HepG2 (cell line): ENCODE measurements around the gene IFT88. TPM values are rescaled to one million over a fixed set of nuclear protein-coding genes. Genes with fewer than 3 reads are reported as not detected.
A peak's percentile ranks its signal among the peaks of the same experiment; 100 is the strongest.

Experiments used
- ARNTL ChIP-seq: sonication (generic); formaldehyde crosslinking; IDR thresholded peaks from 2 replicates; pipeline ENCODE4 v1.4.0; 2020; ENCODE audit warnings: mild to moderate bottlenecking, missing genetic modification reagents
- ATF7-NPFF ChIP-seq: sonication (generic); formaldehyde crosslinking; IDR thresholded peaks from 2 replicates; pipeline ENCODE4 v1.8.1; 2023; ENCODE audit warnings: mild to moderate bottlenecking, low read depth, missing genetic modification reagents, moderate library complexity
- ETV5 ChIP-seq: IDR thresholded peaks from 2 replicates; pipeline ENCODE4 v1.6.1; 2018; ENCODE audit warnings: missing biosample characterization, missing genetic modification reagents, inconsistent platforms, borderline replicate concordance
- GABPA ChIP-seq, 2 experiments: IDR thresholded peaks; 2 replicates each; pipeline ENCODE4 v1.6.1; 2011 to 2016; ENCODE audit warnings: low read depth in 2 of 2, low read length in 1 of 2, missing biosample characterization in 1 of 2, missing genetic modification characterization in 1 of 2
- GABPB1 ChIP-seq: IDR thresholded peaks from 2 replicates; pipeline ENCODE4 v1.6.1; 2016; ENCODE audit warnings: mild to moderate bottlenecking, missing genetic modification reagents, moderate library complexity, missing compliant biosample characterization
- HES4 ChIP-seq: sonication (generic); formaldehyde crosslinking; IDR thresholded peaks from 2 replicates; pipeline ENCODE4 v1.9.0; 2021; ENCODE audit warnings: mild to moderate bottlenecking, missing genetic modification reagents, borderline replicate concordance
- HNRNPLL ChIP-seq: fragments of 200-400 bp; formaldehyde crosslinking; IDR thresholded peaks from 2 replicates; pipeline ENCODE4 v1.6.1; 2017; ENCODE audit warnings: mild to moderate bottlenecking, low read depth, low read length; ENCODE audit not compliant: poor library complexity, severe bottlenecking
- HOXA3 ChIP-seq: sonication (generic); formaldehyde crosslinking; IDR thresholded peaks from 2 replicates; pipeline ENCODE4 v1.5.0; 2020; ENCODE audit warnings: missing genetic modification reagents
- MED1 ChIP-seq: sonication (generic); formaldehyde crosslinking; IDR thresholded peaks from 2 replicates; pipeline ENCODE4 v1.4.0; 2020; ENCODE audit warnings: missing genetic modification reagents
- MEIS2 ChIP-seq: sonication (generic); formaldehyde crosslinking; IDR thresholded peaks from 2 replicates; pipeline ENCODE4 v1.9.0; 2021; ENCODE audit warnings: mild to moderate bottlenecking, missing genetic modification reagents
- POLR2A ChIP-seq, 2 experiments: IDR thresholded peaks; 2 replicates each; pipeline ENCODE4 v1.6.1; 2011; ENCODE audit warnings: low read depth in 2 of 2, low read length in 2 of 2, mild to moderate bottlenecking in 1 of 2, moderate library complexity in 1 of 2; ENCODE audit not compliant: insufficient read depth in 1 of 2
- RBFOX2 ChIP-seq: fragments of 200-400 bp; formaldehyde crosslinking; IDR thresholded peaks from 2 replicates; pipeline ENCODE4 v1.6.1; 2017; ENCODE audit warnings: low read depth, mild to moderate bottlenecking, low read length
- TEAD2 ChIP-seq: sonication (generic); formaldehyde crosslinking; IDR thresholded peaks from 2 replicates; pipeline ENCODE4 v1.9.0; 2021; ENCODE audit warnings: missing genetic modification reagents
- UBTF ChIP-seq: sonication (generic); formaldehyde crosslinking; IDR thresholded peaks from 2 replicates; pipeline ENCODE4 v1.4.0; 2020; ENCODE audit warnings: mild to moderate bottlenecking, missing genetic modification reagents
- YY1 ChIP-seq: IDR thresholded peaks from 2 replicates; pipeline ENCODE4 v1.6.1; 2011; ENCODE audit warnings: low read length, low read depth, moderate library complexity, mild to moderate bottlenecking; ENCODE audit not compliant: insufficient read depth, insufficient replicate concordance
- ZFX ChIP-seq: sonication (generic); formaldehyde crosslinking; IDR thresholded peaks from 2 replicates; pipeline ENCODE4 v1.4.0; 2020; ENCODE audit warnings: mild to moderate bottlenecking, low read depth, missing genetic modification reagents, moderate library complexity
- ZFY ChIP-seq: sonication (generic); formaldehyde crosslinking; IDR thresholded peaks from 2 replicates; pipeline ENCODE4 v1.4.0; 2020; ENCODE audit warnings: missing genetic modification reagents
- ZNF20 ChIP-seq: sonication (generic); formaldehyde crosslinking; IDR thresholded peaks from 2 replicates; pipeline ENCODE4 v1.4.0; 2020; ENCODE audit warnings: mild to moderate bottlenecking, moderate library complexity, missing genetic modification reagents
- ZNF574 ChIP-seq: sonication (generic); formaldehyde crosslinking; IDR thresholded peaks from 2 replicates; pipeline ENCODE4 v1.4.0; 2020; ENCODE audit warnings: missing genetic modification reagents
- ZNF709 ChIP-seq: sonication (generic); formaldehyde crosslinking; IDR thresholded peaks from 2 replicates; pipeline ENCODE4 v1.5.0; 2020; ENCODE audit warnings: mild to moderate bottlenecking, missing genetic modification reagents
- ZNF75D ChIP-seq: sonication (generic); formaldehyde crosslinking; IDR thresholded peaks from 2 replicates; pipeline ENCODE4 v1.8.1; 2023; ENCODE audit warnings: missing genetic modification reagents, mild to moderate bottlenecking, borderline replicate concordance
- ZSCAN12 ChIP-seq: sonication (generic); formaldehyde crosslinking; IDR thresholded peaks from 2 replicates; pipeline ENCODE4 v1.9.0; 2021; ENCODE audit warnings: mild to moderate bottlenecking, missing genetic modification reagents
- polyA plus RNA-seq, 8 experiments: library from polyadenylated mRNA; depleted of rRNA in 3 of 8; stranded (reverse) in 7 of 8; unstranded in 1 of 8; fragments of >200 nt; fragmentation: Illumina TruSeq in 4 of 8; extraction: Trizol in 4 of 8; gene quantifications; 2 replicates each; pipeline versions ENCODE4 v1.2.1 to v1.2.3, GENCODE V29; 2011 to 2016; ENCODE audit warnings: low read depth in 4 of 8, missing spikeins in 1 of 8, mixed read lengths in 1 of 8; ENCODE audit not compliant: insufficient read depth in 1 of 8
- total RNA-seq, 5 experiments: library from RNA; depleted of rRNA; stranded (reverse); fragments of >200 nt; fragmentation: Illumina TruSeq; extraction: Trizol; gene quantifications; 2 replicates each; pipeline ENCODE4 v1.2.3, GENCODE V29; 2016; ENCODE audit warnings: low read depth in 1 of 5
- TF ChIP-seq, protein P1 (sequence below): sonication (generic); formaldehyde crosslinking; IDR thresholded peaks from 2 replicates; pipeline ENCODE4 v1.9.0; 2021; ENCODE audit warnings: missing genetic modification reagents, mild to moderate bottlenecking, borderline replicate concordance

The IFT88 gene
- total and polyA plus RNA-seq, 2 of the 13 experiments (the other 11 are each of a cell fraction or from before 2014, with no cell fraction given) = 8.4 to 19.9 TPM

DNA sequence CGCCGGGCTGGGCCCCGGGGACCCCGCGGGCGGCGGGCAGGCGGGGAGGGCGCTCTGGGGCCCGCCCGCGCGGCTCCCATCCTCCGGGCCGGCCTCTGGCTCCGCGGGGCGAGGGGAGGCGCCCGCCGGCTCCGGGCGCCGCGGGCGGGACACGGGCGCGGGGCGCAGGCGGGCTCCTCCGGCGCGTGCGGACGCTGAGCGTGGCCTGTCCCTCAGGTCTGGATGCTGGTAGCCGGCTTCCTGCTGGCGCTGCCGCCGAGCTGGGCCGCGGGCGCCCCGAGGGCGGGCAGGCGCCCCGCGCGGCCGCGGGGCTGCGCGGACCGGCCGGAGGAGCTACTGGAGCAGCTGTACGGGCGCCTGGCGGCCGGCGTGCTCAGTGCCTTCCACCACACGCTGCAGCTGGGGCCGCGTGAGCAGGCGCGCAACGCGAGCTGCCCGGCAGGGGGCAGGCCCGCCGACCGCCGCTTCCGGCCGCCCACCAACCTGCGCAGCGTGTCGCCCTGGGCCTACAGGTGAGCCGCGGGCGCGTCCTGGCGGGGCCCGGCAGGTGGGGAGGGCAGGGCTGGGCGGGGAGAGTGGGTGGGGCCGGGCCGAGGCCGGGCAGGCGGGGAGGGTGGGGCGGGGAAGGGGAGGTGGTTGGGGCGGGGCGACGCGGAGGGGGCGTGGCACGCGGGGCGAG lies 137.0 kb downstream of the IFT88 start (continued):
- TF ChIP-seq UBTF (CRISPR knock-in tag) (peak; percentile 20; the same call in 1 of the 2 replicates), ARNTL (CRISPR knock-in tag) (no peak), ZNF709 (peak; percentile 53; the same call in 1 of the 2 replicates), ZFY (CRISPR knock-in tag) (peak; percentile 53), GABPB1 (CRISPR knock-in tag) (peak; percentile 81), ATF7-NPFF (CRISPR knock-in tag) (peak; percentile 68; the same call in 1 of the 2 replicates), RBFOX2 (0 out of 2 replicates have a peak, but pooled peaks have one; percentile 54), HES4 (peak; percentile 84), ZNF75D (CRISPR knock-in tag) (no peak), HOXA3 (CRISPR knock-in tag) (peak; percentile 59), TEAD2 (no peak), ETV5 (peak; percentile 81), ZNF20 (CRISPR knock-in tag) (no peak), HNRNPLL (peak; percentile 33), ZNF574 (CRISPR knock-in tag) (peak; percentile 50; the same call in 1 of the 2 replicates), MED1 (CRISPR knock-in tag) (0 out of 2 replicates have a peak, but pooled peaks have one; percentile 21), ZSCAN12 (CRISPR knock-in tag) (0 out of 2 replicates have a peak, but pooled peaks have one; percentile 23), POLR2A (IDR thresholded peaks at IDR 0.05; ENCODE audit: insufficient read depth in 1 of 2, low read depth in 2 of 2, low read length in 2 of 2) (peak; percentile 32 to 61; a peak in 1 of 4 replicates), YY1 (peak; percentile 60), ZFX (CRISPR knock-in tag) (peak; percentile 69), GABPA (IDR thresholded peaks at IDR 0.05; ENCODE audit: low read depth, low read length) (peak; percentile 47), GABPA (CRISPR knock-in tag; IDR thresholded peaks at IDR 0.05; ENCODE audit: low read depth) (no peak), MEIS2 (CRISPR knock-in tag) (peak; percentile 73; the same call in 1 of the 2 replicates)
- TF ChIP-seq, protein P1, sequence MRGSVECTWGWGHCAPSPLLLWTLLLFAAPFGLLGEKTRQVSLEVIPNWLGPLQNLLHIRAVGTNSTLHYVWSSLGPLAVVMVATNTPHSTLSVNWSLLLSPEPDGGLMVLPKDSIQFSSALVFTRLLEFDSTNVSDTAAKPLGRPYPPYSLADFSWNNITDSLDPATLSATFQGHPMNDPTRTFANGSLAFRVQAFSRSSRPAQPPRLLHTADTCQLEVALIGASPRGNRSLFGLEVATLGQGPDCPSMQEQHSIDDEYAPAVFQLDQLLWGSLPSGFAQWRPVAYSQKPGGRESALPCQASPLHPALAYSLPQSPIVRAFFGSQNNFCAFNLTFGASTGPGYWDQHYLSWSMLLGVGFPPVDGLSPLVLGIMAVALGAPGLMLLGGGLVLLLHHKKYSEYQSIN (CRISPR knock-in tag) = no peak
